ENCODE results near the gene TKT. TPM values are rescaled to one million over a fixed set of nuclear protein-coding genes. Genes with fewer than 3 reads are reported as not detected.

The TKT gene
- total RNA-seq, 6 donors from 2014 or later: 402 to 605 (median 482) TPM

DNA sequence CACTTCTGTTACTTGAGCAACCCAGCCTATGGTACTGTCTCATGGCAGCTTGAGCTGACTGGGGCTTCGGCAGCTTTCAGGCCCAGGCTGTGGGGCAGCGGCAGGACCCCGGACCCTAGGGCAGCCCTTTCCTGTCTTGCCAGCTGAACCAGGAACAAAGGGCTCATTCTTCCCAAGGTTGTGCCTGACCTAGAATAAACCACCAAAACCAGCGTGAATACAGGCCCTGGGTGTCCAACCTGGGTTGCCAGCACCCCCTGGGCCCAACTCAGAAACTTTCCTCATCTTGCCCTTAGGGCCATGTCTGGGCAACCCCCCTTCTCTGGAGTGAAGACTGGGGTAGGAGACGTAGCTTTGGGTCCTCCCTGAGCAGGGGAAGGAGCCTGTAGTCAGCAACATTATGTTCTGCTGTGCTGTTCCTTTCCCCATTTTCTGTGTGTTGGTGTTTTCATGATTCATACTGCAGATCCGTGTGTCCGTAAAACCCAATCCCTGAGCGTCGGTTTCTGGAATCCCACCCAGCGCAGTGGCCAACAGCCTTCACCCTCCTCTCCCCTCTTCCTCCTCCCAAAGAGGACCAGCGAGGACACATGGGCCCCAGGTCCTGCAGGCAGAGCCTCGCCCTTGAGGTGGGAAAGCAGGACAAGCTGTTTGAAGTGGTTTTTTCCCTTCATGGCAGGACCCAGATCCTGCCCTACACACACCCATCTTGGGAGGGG lies 33.5 kb downstream of the TKT start:
- H3K9me3 ChIP-seq: no peaks in the 10 kb centered on the region
- H3K27me3 ChIP-seq: no peaks in the 10 kb centered on the region
- no peak overlapping the region for H3K4me3 ChIP-seq
- H3K27ac ChIP-seq: no peak overlapping the region
- WGBS, 2 donors: 85 to 91% methylated on average over 8 to 12 of the region's 12 CpGs
- peaks cover 27 to 48% (median 44%) of the 10 kb centered on the region in 4 donors for H3K36me3 ChIP-seq
- TF ChIP-seq POLR2AphosphoS5 (IDR thresholded peaks at IDR 0.05): no peak
- no peak for TF ChIP-seq POLR2A (IDR thresholded peaks at IDR 0.05)
- TF ChIP-seq, protein P1, sequence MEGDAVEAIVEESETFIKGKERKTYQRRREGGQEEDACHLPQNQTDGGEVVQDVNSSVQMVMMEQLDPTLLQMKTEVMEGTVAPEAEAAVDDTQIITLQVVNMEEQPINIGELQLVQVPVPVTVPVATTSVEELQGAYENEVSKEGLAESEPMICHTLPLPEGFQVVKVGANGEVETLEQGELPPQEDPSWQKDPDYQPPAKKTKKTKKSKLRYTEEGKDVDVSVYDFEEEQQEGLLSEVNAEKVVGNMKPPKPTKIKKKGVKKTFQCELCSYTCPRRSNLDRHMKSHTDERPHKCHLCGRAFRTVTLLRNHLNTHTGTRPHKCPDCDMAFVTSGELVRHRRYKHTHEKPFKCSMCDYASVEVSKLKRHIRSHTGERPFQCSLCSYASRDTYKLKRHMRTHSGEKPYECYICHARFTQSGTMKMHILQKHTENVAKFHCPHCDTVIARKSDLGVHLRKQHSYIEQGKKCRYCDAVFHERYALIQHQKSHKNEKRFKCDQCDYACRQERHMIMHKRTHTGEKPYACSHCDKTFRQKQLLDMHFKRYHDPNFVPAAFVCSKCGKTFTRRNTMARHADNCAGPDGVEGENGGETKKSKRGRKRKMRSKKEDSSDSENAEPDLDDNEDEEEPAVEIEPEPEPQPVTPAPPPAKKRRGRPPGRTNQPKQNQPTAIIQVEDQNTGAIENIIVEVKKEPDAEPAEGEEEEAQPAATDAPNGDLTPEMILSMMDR (IDR thresholded peaks at IDR 0.05): no peak
- TF ChIP-seq EP300 (IDR thresholded peaks at IDR 0.05): no peak
- ATAC-seq (ENCODE audit: low FRiP score in 2 of 2) (no peak), DNase-seq (no peak)
- no peaks in the 10 kb centered on the region for H3K4me1 ChIP-seq

DNA sequence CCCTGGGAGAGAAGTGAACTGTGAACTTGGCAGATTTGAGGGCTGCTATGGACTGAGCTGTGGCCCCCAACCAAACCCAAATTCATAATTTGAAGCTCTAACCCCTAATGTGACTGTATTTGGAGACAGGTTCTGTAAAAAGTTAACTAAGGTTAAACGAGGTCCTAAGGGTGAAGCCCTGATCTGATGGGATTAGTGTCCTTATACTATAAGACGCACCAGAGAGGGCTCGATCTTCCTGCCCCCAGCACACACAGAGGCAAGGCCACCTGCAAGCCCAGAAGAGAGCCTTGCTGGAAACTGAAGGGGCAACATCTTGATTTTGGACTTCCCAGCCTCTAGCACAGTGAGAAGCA lies 34.0 kb downstream of the TKT start:
- Histone ChIP-seq H3K27me3 (no peaks in the 10 kb centered on the region), H3K9me3 (no peaks in the 10 kb centered on the region), H3K4me3 (no peak overlapping the region), H3K36me3 (peaks cover 21 to 43% (median 39%) of the 10 kb centered on the region in 4 donors), H3K27ac (no peak overlapping the region), H3K4me1 (no peaks in the 10 kb centered on the region)
- no peak for ATAC-seq (ENCODE audit: low FRiP score in 2 of 2)
- WGBS, 2 donors: 76 to 94% methylated on average over 3 of the region's 3 CpGs
- TF ChIP-seq POLR2A (IDR thresholded peaks at IDR 0.05) (no peak), EP300 (IDR thresholded peaks at IDR 0.05) (no peak), POLR2AphosphoS5 (IDR thresholded peaks at IDR 0.05) (no peak)
- TF ChIP-seq, protein P1 (IDR thresholded peaks at IDR 0.05): no peak
- DNase-seq: no peak

DNA sequence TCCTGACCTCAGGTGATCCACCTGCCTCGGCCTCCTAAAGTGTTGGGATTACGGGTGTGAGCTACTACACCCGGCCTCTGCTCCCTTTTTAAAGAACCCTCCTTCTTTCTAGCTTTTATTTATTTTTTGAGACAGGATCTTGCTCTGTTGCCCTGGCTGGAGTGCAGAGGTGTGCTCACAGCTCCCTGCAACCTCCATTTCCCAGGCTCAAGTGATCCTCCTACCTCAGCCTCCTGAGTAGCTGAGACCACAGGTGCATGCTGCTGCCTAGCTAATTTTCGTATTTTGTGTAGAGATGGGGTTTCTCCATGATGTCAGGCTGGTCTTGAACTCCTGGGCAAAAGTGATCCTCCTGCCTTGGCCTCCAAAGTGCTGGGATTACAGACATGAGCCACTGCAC lies 34.5 kb downstream of the TKT start:
- DNase-seq (no peak), ATAC-seq (ENCODE audit: low FRiP score in 2 of 2) (no peak)
- Histone ChIP-seq H3K27ac (no peak overlapping the region), H3K36me3 (peaks cover 17 to 38% (median 34%) of the 10 kb centered on the region in 4 donors), H3K4me1 (no peaks in the 10 kb centered on the region), H3K27me3 (no peaks in the 10 kb centered on the region), H3K4me3 (no peak overlapping the region), H3K9me3 (no peaks in the 10 kb centered on the region)
- 87 to 95% methylated on average over 4 of the region's 4 CpGs for WGBS, 2 donors
- TF ChIP-seq, protein P1 (IDR thresholded peaks at IDR 0.05): no peak
- TF ChIP-seq POLR2AphosphoS5 (IDR thresholded peaks at IDR 0.05) (no peak), POLR2A (IDR thresholded peaks at IDR 0.05) (no peak), EP300 (IDR thresholded peaks at IDR 0.05) (no peak)

DNA sequence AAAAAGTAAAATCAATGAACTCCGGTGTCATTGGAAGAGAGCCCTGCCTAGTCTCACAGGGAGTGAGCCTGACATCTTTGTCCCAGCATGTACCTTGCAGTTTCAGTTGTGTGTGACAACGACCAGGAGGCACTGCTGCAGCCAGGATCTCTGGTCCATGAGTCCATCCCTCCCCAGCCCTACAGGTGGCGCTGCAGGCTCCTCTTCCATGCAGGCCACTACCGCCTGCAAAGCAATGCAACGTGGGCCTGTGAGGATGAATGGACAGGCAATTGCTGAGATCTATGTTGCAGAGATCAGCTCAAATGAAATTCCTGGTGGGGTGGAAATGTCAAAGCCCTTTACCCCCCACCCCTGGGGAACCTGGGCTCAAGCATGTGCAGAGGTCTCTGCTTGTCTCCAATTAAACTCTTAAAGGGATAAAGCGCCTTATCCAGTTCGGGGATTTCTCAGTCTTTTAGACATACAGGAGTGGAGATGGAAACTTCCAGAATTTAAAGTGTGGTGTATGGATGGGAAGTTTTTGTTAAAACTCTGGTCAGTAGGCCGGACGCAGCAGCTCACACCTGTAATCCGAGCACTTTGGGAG lies 35.8 kb downstream of the TKT start:
- Histone ChIP-seq H3K27ac (no peak overlapping the region), H3K9me3 (no peaks in the 10 kb centered on the region), H3K4me3 (no peak overlapping the region), H3K27me3 (no peaks in the 10 kb centered on the region), H3K36me3 (peaks cover 3 to 25% (median 21%) of the 10 kb centered on the region in 4 donors), H3K4me1 (no peaks in the 10 kb centered on the region)
- peak; percentile 89 to 92 for ATAC-seq (ENCODE audit: low FRiP score in 2 of 2)
- TF ChIP-seq, protein P1 (IDR thresholded peaks at IDR 0.05): peak; percentile 81 to 91 (median 87)
- TF ChIP-seq EP300 (IDR thresholded peaks at IDR 0.05): no peak
- peak in 1 of 2 donors; percentile 91 for DNase-seq
- 42 to 45% methylated on average over 10 of the region's 10 CpGs for WGBS, 2 donors

Data from upper lobe of left lung (tissue), 6 donors.